GM18502 (cell line): ENCODE measurements around the gene MMP25.
"Not testable (repeated sequence)": the region's sequence is repeated elsewhere in the genome, so short reads cannot be mapped to it uniquely, and the experiment has no call there.

Experiments used
- ATAC-seq: cut with Tn5 transposase; IDR thresholded peaks from one replicate; pipeline ENCODE4 v1.9.1; 2021; ENCODE audit warnings: mild to moderate bottlenecking; ENCODE audit not compliant: unreplicated experiment, poor library complexity

The MMP25 gene

GRCh38 chr16:3028716-3029319, 17.5 kb upstream of the MMP25 start:
- ATAC-seq: no peak

DNA sequence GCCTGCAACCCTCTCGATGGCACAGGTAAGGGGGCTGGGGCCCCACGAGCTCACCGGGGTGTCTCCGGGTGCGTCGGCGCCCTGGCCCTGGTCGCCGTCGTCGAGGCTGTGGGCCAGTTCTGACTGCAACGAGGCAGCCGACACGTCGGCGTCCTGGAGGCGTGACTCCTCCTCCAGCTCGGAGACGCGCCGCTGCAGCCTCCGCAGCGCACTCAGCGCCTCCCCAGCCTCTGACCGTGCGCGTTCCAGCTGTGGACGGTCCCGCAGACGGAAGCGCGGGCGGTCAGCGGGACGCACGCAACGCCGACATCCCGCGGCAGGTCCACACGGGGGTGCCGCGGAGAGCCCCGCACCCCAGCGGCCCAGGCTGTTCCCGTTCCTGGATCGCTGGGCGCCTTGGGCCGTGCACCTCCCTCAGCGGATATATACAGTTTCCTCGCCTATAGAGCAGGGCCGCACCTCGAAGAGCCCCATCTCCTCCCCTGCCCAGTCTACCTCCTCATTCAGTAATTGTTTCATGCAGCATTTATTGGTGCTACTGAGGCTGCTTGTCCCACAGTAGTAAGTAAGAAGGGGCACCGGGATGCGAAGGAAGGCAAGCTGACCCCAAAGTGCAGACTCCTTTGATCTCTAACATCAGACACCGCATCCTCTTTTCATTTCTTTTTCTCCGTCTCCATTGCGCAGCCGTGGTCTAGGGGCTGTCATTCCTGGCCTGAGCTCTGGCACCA, 16.7 kb upstream of the MMP25 start:
- no peak for ATAC-seq

DNA sequence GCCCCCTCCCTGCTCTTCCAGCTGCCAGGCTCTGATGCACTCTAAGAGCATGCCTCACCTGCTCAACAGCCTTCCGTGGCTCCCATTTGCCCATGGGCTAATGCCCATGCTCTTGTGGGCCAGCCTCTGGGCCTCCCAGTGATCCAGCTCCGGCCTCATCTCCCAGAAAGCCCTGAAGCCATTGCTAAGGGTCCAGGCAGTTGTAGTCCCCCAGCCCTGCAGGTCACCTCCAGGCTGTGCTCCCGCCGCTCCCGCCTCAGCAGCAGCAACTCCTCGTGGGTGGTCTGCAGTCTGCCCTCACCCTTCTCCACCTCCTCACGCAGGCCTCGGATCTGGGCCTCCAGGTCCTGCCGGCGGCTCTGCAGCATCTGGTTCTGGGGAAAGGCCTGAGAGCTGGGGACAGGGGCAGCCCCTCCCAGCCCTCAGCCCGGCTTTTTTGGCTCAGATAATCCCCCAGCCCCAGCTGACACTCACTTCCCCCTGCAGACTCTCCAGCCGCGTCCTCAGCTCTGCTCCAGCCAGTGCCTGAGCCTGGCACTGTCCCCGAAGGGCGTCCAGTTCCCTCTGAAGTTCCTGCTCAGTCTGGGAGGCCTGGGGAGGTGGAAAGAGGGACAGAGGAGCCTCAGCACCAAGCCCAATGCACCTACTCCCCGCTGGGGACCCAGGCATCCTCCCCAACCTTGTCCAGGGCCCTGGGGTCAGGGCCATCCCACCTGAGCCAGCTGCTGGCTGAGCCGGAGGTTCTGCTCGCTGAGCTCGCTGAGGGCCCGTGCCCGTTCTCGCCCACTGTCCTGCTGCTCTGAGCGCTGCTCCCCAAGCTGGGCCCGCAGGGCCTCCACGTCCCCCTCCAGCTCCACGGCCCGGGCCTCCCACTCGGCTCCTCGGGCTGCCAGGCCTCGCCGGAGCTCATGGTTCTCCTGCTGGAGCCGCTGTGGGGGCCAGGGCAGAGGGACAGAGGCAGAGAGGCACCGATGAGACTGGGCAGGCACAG, 15.8 kb upstream of the MMP25 start:
- ATAC-seq: no peak

DNA sequence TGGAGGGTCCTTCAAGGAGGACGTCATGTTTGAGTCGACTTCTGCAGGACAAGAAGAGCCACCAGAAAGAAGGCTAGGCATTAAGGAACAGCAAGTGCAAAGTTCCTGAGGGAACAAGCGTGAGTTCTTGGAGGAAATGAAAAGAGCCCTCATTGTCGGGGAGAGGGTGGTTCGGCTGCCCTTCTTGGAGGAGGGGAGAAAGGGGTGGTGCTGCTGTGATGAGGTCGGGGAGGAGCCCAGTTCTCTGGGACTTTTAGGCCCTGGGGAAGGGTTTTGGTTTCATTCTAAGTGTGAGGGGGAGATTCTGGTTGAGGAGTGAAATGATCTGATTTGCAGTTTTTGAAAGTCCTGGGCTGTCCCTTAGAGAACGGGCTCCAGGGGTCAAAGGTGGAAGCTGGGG, 13.7 kb upstream of the MMP25 start:
- no peak for ATAC-seq

GRCh38 chr16:3035289-3035971, 10.9 kb upstream of the MMP25 start:
- no peak for ATAC-seq

GRCh38 chr16:3035972-3036725, 10.2 kb upstream of the MMP25 start:
- ATAC-seq: no peak

GRCh38 chr16:3036726-3037315, 9.5 kb upstream of the MMP25 start, which contains the start of gene BICDL2:
BICDL2 (minus strand) TSS chr16:3036944; CDS start chr16:3035496, 1,448 bp downstream.
- no peak for ATAC-seq

DNA sequence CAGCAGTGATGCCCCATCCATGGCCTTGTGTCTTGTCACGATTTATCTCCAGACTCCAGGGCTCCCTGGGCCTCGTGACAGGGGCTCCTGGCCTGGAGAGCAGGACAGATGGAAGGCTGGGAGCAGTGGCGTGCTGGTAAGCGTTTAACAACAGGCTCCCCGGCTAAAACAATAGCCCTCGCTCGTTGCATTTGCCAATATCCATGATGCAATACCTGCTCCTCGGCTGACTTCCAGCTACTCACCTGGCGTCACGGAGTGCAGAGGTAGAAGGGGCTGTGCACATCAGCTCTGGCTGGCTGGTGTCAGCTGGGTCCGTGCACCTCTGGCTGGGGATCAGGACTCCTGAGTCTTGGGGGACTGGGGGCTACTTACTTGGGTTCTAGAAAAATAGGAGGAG, 8.1 kb upstream of the MMP25 start:
- ATAC-seq: no peak

DNA sequence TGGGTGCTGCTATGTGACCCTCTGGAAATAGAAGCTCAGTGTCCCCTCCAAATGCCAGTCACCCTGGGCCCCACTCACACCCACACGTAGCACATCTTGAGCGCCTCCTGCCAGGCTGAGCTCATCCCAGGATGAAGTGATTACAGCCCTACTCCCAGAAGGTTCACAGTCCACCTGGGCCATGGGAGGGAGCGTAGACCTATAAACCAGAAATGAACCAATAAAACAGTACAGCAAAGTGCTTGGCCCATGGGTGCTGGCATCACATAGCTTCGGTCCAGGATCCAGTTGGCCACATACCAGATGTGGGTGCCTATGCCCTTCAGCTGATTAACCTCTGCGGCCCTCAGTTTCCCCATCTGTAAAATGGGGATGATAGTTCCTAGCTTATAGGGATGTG, 7.5 kb upstream of the MMP25 start:
- no peak for ATAC-seq

DNA sequence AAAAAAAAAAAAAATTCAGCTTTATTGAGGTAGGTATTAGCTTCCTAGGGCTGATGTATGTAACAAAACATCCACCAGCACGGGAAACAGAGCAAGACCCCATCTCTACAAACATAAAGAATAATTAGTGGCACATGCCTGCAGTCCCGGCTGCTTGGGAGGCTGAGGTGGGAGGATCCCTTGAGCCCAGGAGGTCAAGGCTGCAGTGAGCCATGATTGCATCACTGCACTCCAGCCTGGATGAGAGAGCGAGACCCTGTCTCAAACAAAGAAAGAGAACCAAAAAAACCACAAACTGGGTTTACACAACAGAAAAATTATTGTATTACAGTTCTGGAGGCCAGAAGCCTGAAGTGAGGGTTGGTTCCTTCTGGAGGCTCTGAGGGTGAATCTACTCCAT, 4.0 kb upstream of the MMP25 start:
- ATAC-seq: no peak

DNA sequence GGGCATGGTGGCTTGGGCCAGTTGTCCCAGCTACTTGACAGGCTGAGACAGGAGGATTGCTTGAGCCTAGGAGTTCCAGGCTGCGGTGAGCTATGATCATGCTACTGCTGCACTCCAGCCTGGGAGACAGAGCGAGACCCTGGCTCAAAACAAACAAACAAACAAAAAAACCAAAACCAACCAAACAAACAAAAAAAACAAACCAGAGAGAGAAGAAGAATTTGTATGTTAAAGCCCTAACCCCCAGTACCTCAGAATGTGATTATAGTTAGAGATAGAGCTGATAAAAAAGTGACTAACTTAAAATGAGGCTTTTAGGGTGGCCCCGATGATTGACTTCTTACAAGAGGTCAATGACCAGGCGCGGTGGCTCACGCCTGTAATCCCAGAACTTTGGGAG, 1.7 kb upstream of the MMP25 start:
- ATAC-seq: no peak

DNA sequence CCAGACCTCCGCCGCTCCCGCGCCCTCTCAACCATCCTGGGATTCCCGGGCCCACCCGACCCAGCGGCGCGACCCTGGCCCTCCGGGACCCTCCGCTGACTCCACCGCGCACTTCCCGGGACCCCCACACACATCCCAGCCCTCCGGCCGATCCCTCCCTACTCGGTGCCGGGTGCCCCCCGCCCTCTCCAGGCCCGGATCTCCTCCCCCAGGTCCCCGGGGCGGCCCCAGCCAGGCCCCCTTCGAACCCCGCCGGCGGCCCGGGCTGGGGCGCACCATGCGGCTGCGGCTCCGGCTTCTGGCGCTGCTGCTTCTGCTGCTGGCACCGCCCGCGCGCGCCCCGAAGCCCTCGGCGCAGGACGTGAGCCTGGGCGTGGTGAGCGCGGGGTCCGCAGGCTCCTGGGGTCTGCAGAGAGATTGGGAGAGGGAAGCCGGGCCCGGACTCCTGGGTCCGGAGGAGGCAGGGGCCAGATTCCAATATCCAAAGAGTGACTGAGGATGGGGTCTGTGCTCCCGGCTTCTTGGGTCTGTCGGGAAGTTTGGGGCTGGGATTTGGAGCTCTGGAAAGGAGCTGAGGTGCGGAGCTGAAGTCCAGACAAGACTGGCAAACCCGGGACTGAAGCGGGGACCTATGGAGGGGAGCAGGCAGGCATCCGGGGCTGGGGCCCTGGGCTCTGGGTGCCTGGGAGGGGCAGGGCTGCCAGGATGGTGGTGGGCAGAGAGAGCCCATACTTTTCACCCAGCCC, 453 bp downstream of the MMP25 start:
- no peak for ATAC-seq

- no peak for ATAC-seq
These were observed 993 bp downstream of the MMP25 start for GRCh38 chr16:3047387-3047720.

- ATAC-seq: no peak
These were observed 3.6 kb downstream of the MMP25 start for GRCh38 chr16:3049921-3050481.

DNA sequence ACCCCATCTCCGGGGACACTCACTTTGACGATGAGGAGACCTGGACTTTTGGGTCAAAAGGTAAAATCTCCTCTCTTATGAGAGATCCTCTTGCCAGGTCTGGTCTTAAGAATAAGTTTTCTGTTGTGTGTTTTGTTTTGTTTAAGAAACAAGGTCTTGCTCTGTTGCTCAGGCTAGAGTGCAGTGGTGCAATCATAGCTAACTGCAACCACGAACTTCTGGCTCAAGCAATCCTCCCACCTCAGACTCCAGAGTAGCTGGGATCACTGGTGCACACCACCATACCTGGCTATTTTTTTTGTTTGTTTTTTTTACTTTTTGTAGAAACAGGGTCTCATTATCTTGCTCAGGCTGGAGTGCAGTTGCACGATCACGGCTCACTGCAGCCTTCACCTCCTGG, 4.1 kb downstream of the MMP25 start:
- ATAC-seq: no peak

- no peak for ATAC-seq
These were observed 4.6 kb downstream of the MMP25 start for GRCh38 chr16:3051009-3051408.

GRCh38 chr16:3051494-3051893, 5.1 kb downstream of the MMP25 start:
- no peak for ATAC-seq

DNA sequence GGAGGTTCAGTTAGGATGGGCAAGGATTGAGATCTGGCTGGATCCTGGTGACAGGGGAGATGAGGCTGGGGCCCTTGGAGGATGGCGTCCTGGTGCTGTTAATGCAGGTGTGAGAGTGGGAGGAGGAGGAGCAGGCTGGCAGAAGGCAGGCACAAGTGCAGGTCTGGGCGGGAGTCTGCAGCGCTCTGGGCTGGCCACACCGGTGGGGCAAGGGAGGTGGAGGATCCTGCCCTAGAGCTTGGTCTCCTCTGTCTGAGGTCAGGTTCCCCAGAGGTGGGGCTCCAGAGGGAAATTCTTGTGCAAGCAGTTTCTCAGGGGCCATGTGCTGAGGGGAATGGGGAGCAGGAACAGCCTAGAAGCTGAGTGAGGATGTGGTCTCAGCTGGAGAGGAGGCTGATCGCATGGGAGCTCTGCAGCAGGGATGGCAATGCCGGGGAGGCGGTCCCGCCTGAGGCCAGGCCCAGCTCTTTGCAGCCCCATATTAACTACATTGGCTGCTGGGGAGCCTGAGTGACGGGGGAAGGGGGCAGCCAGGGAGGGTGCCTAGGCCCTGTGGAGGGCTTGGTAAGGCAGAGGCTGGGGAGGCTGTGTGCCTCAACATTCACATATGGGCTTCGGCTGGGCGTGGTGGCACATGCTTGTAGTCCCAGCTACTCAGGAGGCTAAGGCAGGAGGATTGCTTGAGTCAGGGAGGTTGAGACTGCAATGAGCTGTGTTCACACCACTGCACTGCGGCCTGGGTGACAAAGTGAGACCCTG, 6.4 kb downstream of the MMP25 start:
- ATAC-seq: not testable (repeated sequence)
